Measurements from ENCODE around the gene ALKBH2. TPM values are rescaled to one million over a fixed set of nuclear protein-coding genes. Genes with fewer than 3 reads are reported as not detected.

ALKBH2 gene
- total RNA-seq, 2 experiments from 2014 or later = 12.8 to 14.0 TPM

DNA sequence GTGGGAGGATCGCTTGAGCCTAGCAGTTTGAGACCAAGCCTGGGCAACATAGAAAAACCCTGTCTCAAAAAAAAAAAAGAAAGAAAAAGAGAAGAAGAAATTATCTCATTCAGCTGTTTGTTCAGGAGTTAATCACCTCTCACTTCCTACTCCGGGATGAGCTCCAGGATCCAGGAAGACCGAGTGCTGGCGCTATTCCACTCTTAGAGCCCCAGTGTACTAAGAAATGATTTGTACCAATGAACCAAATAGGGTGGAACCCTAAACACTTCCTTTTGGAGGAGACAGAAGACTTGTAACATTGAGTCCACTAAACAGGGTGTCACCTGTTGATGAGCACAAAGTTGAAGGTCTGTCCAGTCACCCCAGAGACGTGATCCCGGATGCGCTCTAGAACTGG is 3.6 kb downstream of the ALKBH2 start:
- ChIA-PET CTCF (no interaction called here), POLR2A (no interaction called here)
- peaks cover 63% of the 10 kb centered on the region for H3K36me3 Mint-ChIP-seq (ENCODE audit: low read depth)
- H3K27me3 Mint-ChIP-seq = no peaks in the 10 kb centered on the region
- Histone ChIP-seq H3K9me3 (ENCODE audit: control insufficient read depth in 1 of 2, insufficient read depth in 1 of 2, low read length in 2 of 2) (no peaks in the 10 kb centered on the region), H3K4me1 (ENCODE audit: insufficient read depth, low read length) (peaks cover 32% of the 10 kb centered on the region), H3K4me3 (ENCODE audit: low read length) (no peak overlapping the region), H3K27ac (ENCODE audit: low read depth in 1 of 2, low read length in 2 of 2) (no peak overlapping the region), H3K36me3 (ENCODE audit: insufficient read depth, low read length) (peaks cover 45% of the 10 kb centered on the region), H3K27me3 (ENCODE audit: control insufficient read depth in 1 of 2, insufficient read depth in 2 of 2, low read length in 2 of 2) (no peaks in the 10 kb centered on the region)
- no peak overlapping the region for H3K4me3 Mint-ChIP-seq
- DNase-seq (no peak), ATAC-seq (ENCODE audit: poor library complexity) (no peak)
- peak overlapping the region; percentile 27 for H3K27ac Mint-ChIP-seq
- TF ChIP-seq CTCF (IDR thresholded peaks at IDR 0.05) = no peak
- peaks cover 36% of the 10 kb centered on the region for H3K4me1 Mint-ChIP-seq (ENCODE audit: low read depth)
- H3K9me3 Mint-ChIP-seq = no peaks in the 10 kb centered on the region
- intact Hi-C loops (cut with DNase I, micrococcal nuclease) = loop anchor here (5.0 kb wide), 6 partner anchors 137 to 623 kb away; partner anchors contain the start of genes FAM222A (in 1 of the 2), ISCU (in 1 of the 2), MMAB (in 1 of the 2) and MVK (in 1 of the 2)

DNA sequence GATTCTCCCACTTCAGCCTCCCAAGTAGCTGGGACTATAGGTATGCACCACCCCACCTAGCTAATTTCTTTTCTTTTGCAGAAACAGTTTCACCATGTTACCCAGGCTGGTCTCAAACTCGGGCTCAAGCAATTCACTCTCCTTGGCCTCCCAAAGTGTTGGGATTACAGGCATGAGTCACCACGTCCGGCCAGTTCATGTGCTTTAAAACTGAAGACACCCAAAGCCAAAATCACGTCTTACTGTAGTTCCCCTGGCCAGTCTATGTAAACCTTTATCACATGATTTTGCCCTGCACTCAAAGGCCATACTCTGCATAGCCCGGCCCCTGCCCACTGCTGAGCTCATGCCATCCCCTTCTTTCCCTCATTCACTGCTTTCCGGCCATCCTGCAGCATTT is 4.5 kb downstream of the ALKBH2 start:
- CTCF ChIA-PET = no interaction called here

GRCh38 chr12:109087250-109087649 is 6.0 kb downstream of the ALKBH2 start:
- CTCF ChIA-PET = no interaction called here
- Histone ChIP-seq H3K4me3 (ENCODE audit: low read length) (no peak overlapping the region), H3K36me3 (ENCODE audit: insufficient read depth, low read length) (peaks cover 64% of the 10 kb centered on the region), H3K4me1 (ENCODE audit: insufficient read depth, low read length) (peaks cover 15% of the 10 kb centered on the region), H3K27ac (ENCODE audit: low read depth in 1 of 2, low read length in 2 of 2) (no peak overlapping the region), H3K27me3 (ENCODE audit: control insufficient read depth in 1 of 2, insufficient read depth in 2 of 2, low read length in 2 of 2) (no peaks in the 10 kb centered on the region), H3K9me3 (ENCODE audit: control insufficient read depth in 1 of 2, insufficient read depth in 1 of 2, low read length in 2 of 2) (no peaks in the 10 kb centered on the region)
- Mint-ChIP-seq H3K27ac (no peak overlapping the region), H3K4me1 (ENCODE audit: low read depth) (peaks cover 14% of the 10 kb centered on the region), H3K36me3 (ENCODE audit: low read depth) (peaks cover 77% of the 10 kb centered on the region), H3K4me3 (no peak overlapping the region), H3K9me3 (no peaks in the 10 kb centered on the region), H3K27me3 (no peaks in the 10 kb centered on the region)
- ATAC-seq (ENCODE audit: poor library complexity) = no peak
- TF ChIP-seq CTCF (IDR thresholded peaks at IDR 0.05) = no peak
- POLR2A ChIA-PET = no interaction called here
- DNase-seq = no peak
- intact Hi-C loops (cut with DNase I, micrococcal nuclease) = no loop called here

More for the DNA sequence above, 4.5 kb downstream of the ALKBH2 start:
- intact Hi-C loops (cut with DNase I, micrococcal nuclease) = no loop called here
- Histone ChIP-seq H3K27me3 (ENCODE audit: control insufficient read depth in 1 of 2, insufficient read depth in 2 of 2, low read length in 2 of 2) (no peaks in the 10 kb centered on the region), H3K4me1 (ENCODE audit: insufficient read depth, low read length) (peaks cover 31% of the 10 kb centered on the region), H3K9me3 (ENCODE audit: control insufficient read depth in 1 of 2, insufficient read depth in 1 of 2, low read length in 2 of 2) (no peaks in the 10 kb centered on the region), H3K4me3 (ENCODE audit: low read length) (no peak overlapping the region), H3K36me3 (ENCODE audit: insufficient read depth, low read length) (peaks cover 48% of the 10 kb centered on the region), H3K27ac (ENCODE audit: low read depth in 1 of 2, low read length in 2 of 2) (no peak overlapping the region)
- TF ChIP-seq CTCF (IDR thresholded peaks at IDR 0.05) = no peak
- Mint-ChIP-seq H3K9me3 (no peaks in the 10 kb centered on the region), H3K36me3 (ENCODE audit: low read depth) (peaks cover 72% of the 10 kb centered on the region), H3K4me3 (no peak overlapping the region), H3K27ac (no peak overlapping the region), H3K4me1 (ENCODE audit: low read depth) (peaks cover 30% of the 10 kb centered on the region), H3K27me3 (no peaks in the 10 kb centered on the region)
- POLR2A ChIA-PET = no interaction called here
- no peak for DNase-seq
- ATAC-seq (ENCODE audit: poor library complexity) = no peak

All from CD4-positive, alpha-beta T cell (primary cell).